ENCODE data around the gene XRCC5.

The XRCC5 gene

GRCh38 chr2:216222650-216223352, 113.7 kb downstream of the XRCC5 start:
- DNase-seq (ENCODE audit: low read depth in 1 of 2, low spot score in 1 of 2): no peak

DNA sequence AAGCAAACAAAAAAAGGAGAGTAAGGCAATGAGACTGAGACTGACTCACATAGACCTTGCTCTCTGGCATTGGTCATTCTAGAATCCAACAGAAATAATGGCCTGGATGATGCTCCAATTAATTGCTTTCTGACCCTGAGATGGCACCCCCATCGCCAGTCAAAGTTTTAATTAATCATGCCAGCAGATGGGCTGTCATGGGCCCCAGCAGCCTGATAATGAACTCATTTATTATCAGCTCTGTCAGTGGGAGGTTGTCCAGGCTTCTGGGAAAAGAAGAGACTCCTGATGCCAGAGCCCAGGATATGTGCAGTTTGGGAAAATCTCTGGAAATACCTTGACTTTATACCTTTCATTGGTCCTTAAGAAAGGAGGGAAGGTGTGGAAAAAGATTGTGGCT, 115.2 kb downstream of the XRCC5 start:
- no peak for DNase-seq (ENCODE audit: low read depth in 1 of 2, low spot score in 1 of 2)

DNA sequence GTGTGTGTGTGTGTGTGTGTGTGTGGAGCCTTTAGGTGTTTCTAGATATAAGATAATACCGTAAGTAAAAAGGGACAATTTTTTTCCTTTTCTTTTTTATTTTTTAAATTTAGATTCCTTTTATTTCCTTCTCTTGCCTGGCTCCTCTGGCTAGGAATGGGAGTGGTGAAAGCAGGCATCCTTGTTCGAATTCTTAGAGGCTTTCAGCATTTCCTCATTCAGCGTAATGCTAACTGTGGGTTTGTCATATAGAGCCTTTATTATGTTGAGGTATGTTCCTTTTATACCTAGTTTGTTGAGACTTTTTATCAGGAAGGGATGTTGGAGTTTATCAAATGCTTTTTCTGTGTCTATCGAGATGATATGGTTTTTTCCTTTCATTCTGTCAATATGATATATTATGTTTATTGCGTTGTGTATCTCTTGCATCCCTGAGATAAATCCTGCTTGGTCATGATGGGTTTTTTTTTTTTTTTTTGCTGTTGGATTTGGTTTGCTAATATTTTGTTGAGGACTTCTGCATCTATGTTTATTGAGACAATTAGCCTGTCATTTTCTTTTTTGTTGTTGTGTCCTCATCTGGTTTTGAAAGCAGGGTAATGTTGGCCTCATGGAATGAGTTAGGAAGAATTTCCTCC, 120.2 kb downstream of the XRCC5 start:
- no peak for DNase-seq (ENCODE audit: low read depth in 1 of 2, low spot score in 1 of 2)

GRCh38 chr2:216231867-216232266, 122.7 kb downstream of the XRCC5 start:
- DNase-seq (ENCODE audit: low read depth in 1 of 2, low spot score in 1 of 2): no peak

DNA sequence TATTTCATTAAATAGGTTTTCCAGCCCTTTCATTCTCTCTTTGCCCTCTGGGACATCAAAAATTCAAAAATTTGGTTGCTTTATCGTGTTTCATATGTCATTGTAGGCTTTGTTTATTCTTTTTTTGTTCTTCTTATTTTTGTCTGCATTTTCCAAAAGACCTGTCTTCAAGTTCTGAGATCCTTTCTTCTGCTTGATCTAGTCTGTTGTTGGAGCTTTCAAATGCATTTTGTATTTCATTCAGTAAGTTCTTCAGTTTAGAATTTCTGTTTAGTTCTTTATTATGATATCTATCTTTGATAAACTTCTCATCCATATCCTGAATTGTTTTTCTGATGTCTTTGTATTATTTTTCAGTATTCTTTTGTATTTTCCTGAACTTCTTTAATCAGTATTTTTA, 123.6 kb downstream of the XRCC5 start:
- DNase-seq (ENCODE audit: low read depth in 1 of 2, low spot score in 1 of 2): no peak

DNA sequence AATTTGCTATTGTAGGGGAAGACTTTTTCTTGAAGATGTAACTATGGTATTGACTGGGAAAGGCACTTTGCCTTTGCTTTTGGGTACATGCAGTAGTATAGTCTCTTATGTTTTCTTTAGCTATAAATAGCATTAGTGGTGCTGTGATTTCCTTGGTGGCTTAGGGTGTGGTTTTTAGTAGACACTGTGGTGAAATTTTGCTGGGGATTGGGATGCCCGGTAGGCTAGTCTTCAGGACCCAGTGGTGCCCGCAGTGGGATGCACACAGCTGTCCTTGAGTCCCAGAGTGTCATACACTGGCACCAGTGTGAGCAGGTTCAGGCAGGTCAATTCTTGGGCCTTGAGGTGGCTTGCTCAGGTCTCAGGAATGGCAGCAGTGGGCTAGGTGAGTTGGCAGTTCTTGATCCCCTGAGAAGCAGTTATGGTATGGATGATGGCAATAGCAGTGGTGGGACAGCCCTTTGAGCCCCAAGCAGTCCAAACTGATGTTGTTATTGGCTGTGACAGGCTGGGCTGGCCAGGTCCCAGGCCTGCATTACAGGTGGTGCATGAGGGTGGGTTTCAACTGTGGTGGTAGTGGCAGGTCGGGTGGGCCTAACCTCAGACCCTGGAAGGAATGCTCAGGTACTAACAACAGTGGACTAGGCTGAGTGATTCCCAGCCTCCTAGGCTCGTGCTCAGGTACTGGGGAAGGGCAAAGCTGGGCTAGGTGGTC, 124.3 kb downstream of the XRCC5 start:
- no peak for DNase-seq (ENCODE audit: low read depth in 1 of 2, low spot score in 1 of 2)

- DNase-seq (ENCODE audit: low read depth in 1 of 2, low spot score in 1 of 2): no peak
Observed at GRCh38 chr2:216234106-216234505, 125.0 kb downstream of the XRCC5 start.

DNA sequence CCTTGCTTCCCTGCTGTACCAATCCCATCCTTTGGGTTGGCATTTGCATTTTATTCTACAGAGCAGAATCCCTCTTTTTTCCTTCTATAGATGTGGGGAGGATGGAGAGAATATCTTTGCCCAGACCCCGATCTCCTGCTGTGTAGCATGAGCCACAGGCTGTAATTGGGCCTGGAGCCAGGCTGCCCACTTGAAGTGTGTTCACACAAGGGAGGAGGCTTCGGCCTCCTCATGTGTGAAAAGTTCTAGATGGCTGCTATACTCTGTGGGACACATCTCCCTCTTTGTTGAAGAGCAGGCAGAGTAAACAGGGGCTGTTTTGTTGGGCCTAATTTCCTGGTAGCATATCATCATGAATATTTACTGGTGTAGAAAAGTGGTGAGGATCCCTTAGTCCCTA, 126.3 kb downstream of the XRCC5 start:
- DNase-seq (ENCODE audit: low read depth in 1 of 2, low spot score in 1 of 2): no peak

- DNase-seq (ENCODE audit: low read depth in 1 of 2, low spot score in 1 of 2): no peak
Observed at GRCh38 chr2:216235896-216236295, 126.7 kb downstream of the XRCC5 start.

GRCh38 chr2:216236486-216236885, 127.3 kb downstream of the XRCC5 start:
- DNase-seq (ENCODE audit: low read depth in 1 of 2, low spot score in 1 of 2): no peak

- DNase-seq (ENCODE audit: low read depth in 1 of 2, low spot score in 1 of 2): no peak
Observed at GRCh38 chr2:216242365-216242764, 133.2 kb downstream of the XRCC5 start.

- no peak for DNase-seq (ENCODE audit: low read depth in 1 of 2, low spot score in 1 of 2)
Observed at GRCh38 chr2:216243026-216243425, 133.9 kb downstream of the XRCC5 start.

DNA sequence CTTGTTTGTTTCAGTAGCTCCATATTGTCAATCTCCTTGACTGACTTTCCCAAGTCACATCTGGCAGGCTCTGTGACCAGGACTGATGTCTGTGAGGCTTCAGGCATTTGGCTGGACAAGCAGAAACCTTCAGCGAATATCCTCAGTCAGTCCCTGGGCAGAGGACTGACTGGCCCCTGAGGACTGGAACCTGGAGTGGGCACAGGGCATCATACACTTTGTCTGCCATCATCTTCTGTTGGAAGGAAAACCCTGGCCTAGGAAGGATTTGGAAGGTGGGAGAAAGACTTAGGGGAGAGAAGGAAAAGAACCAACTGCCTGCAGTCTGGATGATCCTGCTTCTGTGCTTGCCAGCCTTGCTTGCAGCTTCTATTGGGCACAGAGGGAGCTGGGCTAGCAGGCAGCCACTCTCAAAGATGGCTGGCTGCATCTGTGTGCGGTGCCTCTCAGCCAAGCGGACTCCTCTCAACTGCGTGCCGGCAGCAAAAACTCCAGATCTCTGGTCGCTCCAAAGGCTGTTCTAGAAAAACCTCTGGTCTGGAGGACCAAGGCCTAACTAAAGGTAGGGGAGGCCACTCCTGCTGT, 136.3 kb downstream of the XRCC5 start:
- DNase-seq (ENCODE audit: low read depth in 1 of 2, low spot score in 1 of 2): no peak

DNA sequence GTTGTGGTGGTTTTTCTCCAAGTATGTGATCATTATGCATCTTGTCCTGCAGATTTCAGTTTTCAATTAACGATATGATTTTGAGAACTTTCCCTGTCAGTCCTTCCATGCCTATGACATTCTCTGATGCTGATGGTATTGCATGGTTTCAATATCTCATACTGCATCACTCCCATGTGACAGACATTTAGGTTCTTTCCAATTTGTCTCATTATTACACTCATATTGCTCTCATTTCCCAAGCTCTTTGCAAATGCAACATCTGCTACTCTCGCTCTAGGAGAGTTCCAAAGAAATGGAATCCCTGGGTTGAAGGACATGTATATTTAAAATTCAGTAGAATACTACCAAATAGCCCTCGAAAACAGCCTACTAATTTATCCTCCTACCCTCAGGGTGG, 137.6 kb downstream of the XRCC5 start:
- DNase-seq (ENCODE audit: low read depth in 1 of 2, low spot score in 1 of 2): no peak
